Measurements from ENCODE around the gene HID1.

Gene HID1

GRCh38 chr17:74937064-74938051 lies 35.2 kb downstream of the HID1 start:
- TF ChIP-seq CTCF (conservative IDR thresholded peaks at IDR 0.05; ENCODE audit: low read length), result no peak
- DNase-seq (ENCODE audit: low read depth), result no peak
- H3K4me3 ChIP-seq (ENCODE audit: low read length), result no peak overlapping the region

GRCh38 chr17:74936470-74936799 lies 36.1 kb downstream of the HID1 start:
- no peak for DNase-seq (ENCODE audit: low read depth)
- TF ChIP-seq CTCF (conservative IDR thresholded peaks at IDR 0.05; ENCODE audit: low read length), result no peak
- no peak overlapping the region for H3K4me3 ChIP-seq (ENCODE audit: low read length)

- TF ChIP-seq CTCF (conservative IDR thresholded peaks at IDR 0.05; ENCODE audit: low read length), result no peak
- H3K4me3 ChIP-seq (ENCODE audit: low read length), result no peak within 1 kb of the TSS
- DNase-seq (ENCODE audit: low read depth), result no peak
Measured at GRCh38 chr17:74935585-74936469, 36.7 kb downstream of the HID1 start, which contains the start of gene OTOP3. OTOP3 (plus strand) TSS chr17:74935898; CDS start chr17:74935922, 24 bp downstream.

- H3K4me3 ChIP-seq (ENCODE audit: low read length), result no peak overlapping the region
- DNase-seq (ENCODE audit: low read depth), result no peak
- TF ChIP-seq CTCF (conservative IDR thresholded peaks at IDR 0.05; ENCODE audit: low read length), result no peak
Measured at GRCh38 chr17:74935048-74935447, 37.5 kb downstream of the HID1 start.

GRCh38 chr17:74930535-74931036 lies 42.0 kb downstream of the HID1 start:
- no peak for TF ChIP-seq CTCF (conservative IDR thresholded peaks at IDR 0.05; ENCODE audit: low read length)
- DNase-seq (ENCODE audit: low read depth), result no peak
- no peak overlapping the region for H3K4me3 ChIP-seq (ENCODE audit: low read length)

GRCh38 chr17:74928786-74929185 lies 43.8 kb downstream of the HID1 start:
- no peak for TF ChIP-seq CTCF (conservative IDR thresholded peaks at IDR 0.05; ENCODE audit: low read length)
- no peak for DNase-seq (ENCODE audit: low read depth)

More at GRCh38 chr17:74928786-74929185, 43.8 kb downstream of the HID1 start:
- H3K4me3 ChIP-seq (ENCODE audit: low read length), result no peak overlapping the region

Measured in AG10803 (cell line).